ENCODE measurements around the gene BCLAF3.

Gene BCLAF3

GRCh38 chrX:19987856-19988255 lies 3.0 kb downstream of the BCLAF3 start:
- ChIA-PET CTCF (interaction anchor here (0.5 to 1.1 kb wide), 6 partner anchors 12 to 368 kb away, joined by 3 to 7 read pairs (median 4); no protein-coding TSS in a partner anchor), POLR2A (no interaction called here)
- no peak for TF ChIP-seq KLF8 (tag by site-specific recombination; IDR thresholded peaks at IDR 0.05)
- no peak for TF ChIP-seq CTCF (tag by site-specific recombination; IDR thresholded peaks at IDR 0.05)
- no peak for TF ChIP-seq ZNF221 (tag by site-specific recombination; IDR thresholded peaks at IDR 0.05; ENCODE audit: borderline replicate concordance)
- no peak for TF ChIP-seq HIC1 (tag by site-specific recombination; IDR thresholded peaks at IDR 0.05)
- TF ChIP-seq GLIS1 (tag by site-specific recombination; IDR thresholded peaks at IDR 0.05), result no peak
- TF ChIP-seq ZNF747 (tag by site-specific recombination; IDR thresholded peaks at IDR 0.05), result no peak
- no peak for TF ChIP-seq ZEB2 (tag by site-specific recombination; IDR thresholded peaks at IDR 0.05)
- TF ChIP-seq ZFP37 (tag by site-specific recombination; IDR thresholded peaks at IDR 0.05), result no peak
- no peak for TF ChIP-seq ZBTB1 (tag by site-specific recombination; IDR thresholded peaks at IDR 0.05)
- TF ChIP-seq SP2 (tag by site-specific recombination; IDR thresholded peaks at IDR 0.05), result no peak
- no peak for TF ChIP-seq ZNF530 (tag by site-specific recombination; IDR thresholded peaks at IDR 0.05; ENCODE audit: low read depth)
- TF ChIP-seq ZSCAN4 (tag by site-specific recombination; IDR thresholded peaks at IDR 0.05), result no peak
- no peak for TF ChIP-seq ZNF292 (tag by site-specific recombination; IDR thresholded peaks at IDR 0.05; ENCODE audit: borderline replicate concordance, low read depth)
- TF ChIP-seq KLF10 (tag by site-specific recombination; IDR thresholded peaks at IDR 0.05), result no peak
- no peak for TF ChIP-seq ZNF311 (tag by site-specific recombination; IDR thresholded peaks at IDR 0.05; ENCODE audit: borderline replicate concordance)
- TF ChIP-seq FEZF1 (tag by site-specific recombination; IDR thresholded peaks at IDR 0.05), result no peak
- no peak for TF ChIP-seq ZNF366 (tag by site-specific recombination; conservative IDR thresholded peaks at IDR 0.05)
- TF ChIP-seq ZFP3 (tag by site-specific recombination; IDR thresholded peaks at IDR 0.05; ENCODE audit: low read depth), result no peak
- no peak for TF ChIP-seq RBAK (tag by site-specific recombination; IDR thresholded peaks at IDR 0.05)
- no peak for TF ChIP-seq ZNF580 (tag by site-specific recombination; IDR thresholded peaks at IDR 0.05)
- no peaks in the 10 kb centered on the region; the same call in 1 of the 2 replicates for H3K4me1 ChIP-seq (ENCODE audit: control insufficient read depth, insufficient read depth, low read length)
- no peaks in the 10 kb centered on the region for H3K9me3 ChIP-seq (ENCODE audit: control insufficient read depth, insufficient read depth, low read depth, low read length)
- H3K36me3 ChIP-seq (ENCODE audit: control insufficient read depth in 2 of 2, insufficient read depth in 1 of 2, low read length in 2 of 2), result peaks cover 0 to 2% of the 10 kb centered on the region in 2 experiments; a peak in 2 of 3 replicates
- H3K4me3 ChIP-seq (ENCODE audit: low read depth, low read length), result no peak overlapping the region
- H3K27ac ChIP-seq (ENCODE audit: extremely low read depth, low read depth, low read length), result no peak overlapping the region

GRCh38 chrX:19986531-19986930 lies 4.3 kb downstream of the BCLAF3 start:
- Histone ChIP-seq H3K9me3 (ENCODE audit: control insufficient read depth, insufficient read depth, low read depth, low read length) (no peaks in the 10 kb centered on the region), H3K4me3 (ENCODE audit: low read depth, low read length) (no peak overlapping the region), H3K27ac (ENCODE audit: extremely low read depth, low read depth, low read length) (no peak overlapping the region), H3K4me1 (ENCODE audit: control insufficient read depth, insufficient read depth, low read length) (no peaks in the 10 kb centered on the region; the same call in 1 of the 2 replicates), H3K36me3 (ENCODE audit: control insufficient read depth in 2 of 2, insufficient read depth in 1 of 2, low read length in 2 of 2) (peaks cover 0 to 2% of the 10 kb centered on the region in 2 experiments; a peak in 2 of 3 replicates)
- ChIA-PET POLR2A (no interaction called here), CTCF (interaction anchor here (0.6 kb wide), 1 partner anchor 236 kb away, joined by 3 read pairs; no protein-coding TSS in a partner anchor)
- no peak for TF ChIP-seq IKZF3 (tag by site-specific recombination; IDR thresholded peaks at IDR 0.05)
- TF ChIP-seq ZNF274 (IDR thresholded peaks at IDR 0.05; ENCODE audit: low read length), result no peak
- TF ChIP-seq ZNF274 (tag by site-specific recombination; IDR thresholded peaks at IDR 0.05; ENCODE audit: borderline replicate concordance), result no peak
- no peak for TF ChIP-seq ZNF391 (tag by site-specific recombination; IDR thresholded peaks at IDR 0.05; ENCODE audit: borderline replicate concordance, low read depth)
- TF ChIP-seq ZNF645 (tag by site-specific recombination; IDR thresholded peaks at IDR 0.05), result no peak
- no peak for TF ChIP-seq ZNF239 (tag by site-specific recombination; IDR thresholded peaks at IDR 0.05)
- no peak for TF ChIP-seq MZF1 (tag by site-specific recombination; IDR thresholded peaks at IDR 0.05; ENCODE audit: borderline replicate concordance)
- TF ChIP-seq ZNF530 (tag by site-specific recombination; IDR thresholded peaks at IDR 0.05; ENCODE audit: low read depth), result no peak
